ENCODE data around the gene MAPK13.
"Not testable (repeated sequence)": the region's sequence is repeated elsewhere in the genome, so short reads cannot be mapped to it uniquely, and the experiment has no call there.

MAPK13 gene

DNA sequence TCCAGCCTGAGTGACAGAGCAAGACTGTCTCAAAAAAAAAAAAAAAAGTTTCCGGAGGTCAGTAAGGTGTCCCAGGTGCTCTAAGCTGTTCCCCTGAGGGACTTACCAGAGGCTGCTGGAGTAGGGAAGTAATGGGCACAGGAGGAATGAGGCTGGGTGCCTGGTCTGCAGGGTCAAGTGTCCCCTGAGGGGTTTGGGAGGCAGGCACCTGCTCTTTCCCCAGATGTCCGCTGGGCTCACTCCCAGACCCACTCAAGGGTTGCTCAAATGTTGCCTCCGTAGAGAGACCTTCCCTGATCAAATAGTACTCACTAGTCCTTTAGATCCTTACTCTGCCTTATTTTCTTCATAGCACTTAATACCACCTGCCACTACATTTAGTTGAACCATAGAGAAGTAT lies 5.4 kb upstream of the MAPK13 start:
- in situ Hi-C loops (cut with MboI; ENCODE audit: low pct_unique_long_range_greater_than_20kb, low sequenced_read_pairs), result loop anchor here (10.0 kb wide), 2 partner anchors 70 to 240 kb away; partner anchors contain the start of gene BRPF3
- no peak for DNase-seq

DNA sequence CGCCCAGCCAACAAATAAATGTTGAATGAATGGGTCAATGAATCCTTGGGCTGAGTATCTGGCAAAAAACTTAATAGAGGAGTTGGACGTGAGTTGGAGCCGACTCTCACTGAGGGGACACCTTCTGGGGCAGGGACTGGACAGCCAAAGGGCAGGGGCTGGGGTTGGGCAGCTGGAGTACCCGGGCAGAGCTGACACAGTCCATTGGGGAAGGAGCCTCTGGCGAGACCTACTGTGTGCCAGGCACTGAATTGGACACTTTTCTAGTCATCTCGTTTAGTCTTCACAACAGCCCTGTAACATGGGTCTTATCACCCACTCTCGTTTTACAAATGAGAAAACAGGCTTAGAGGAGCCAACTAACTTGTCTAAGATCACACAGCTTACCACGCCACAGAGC lies 4.7 kb upstream of the MAPK13 start:
- in situ Hi-C loops (cut with MboI; ENCODE audit: low pct_unique_long_range_greater_than_20kb, low sequenced_read_pairs), result loop anchor here (10.0 kb wide), 2 partner anchors 69 to 239 kb away; partner anchors contain the start of gene BRPF3
- no peak for DNase-seq

DNA sequence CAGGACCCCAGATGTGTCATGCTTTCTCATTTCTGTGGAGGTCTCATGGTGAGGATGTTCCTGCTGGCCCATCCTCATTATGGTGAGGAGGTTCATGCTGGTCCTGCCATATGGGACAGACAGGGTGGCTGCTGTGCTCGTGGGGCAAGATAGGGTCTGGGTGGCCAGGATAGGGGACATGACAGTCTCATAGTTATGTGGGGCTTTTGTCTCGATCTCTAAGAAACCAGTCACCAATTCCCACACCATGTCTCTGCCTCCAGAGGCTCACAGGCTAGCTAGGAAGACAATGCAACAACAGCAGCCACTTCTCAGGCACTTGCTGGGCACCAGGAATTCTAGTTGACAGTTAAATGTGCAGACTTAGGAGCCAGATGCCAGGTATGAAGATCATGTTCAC lies 4.2 kb upstream of the MAPK13 start:
- DNase-seq, result no peak
- in situ Hi-C loops (cut with MboI; ENCODE audit: low pct_unique_long_range_greater_than_20kb, low sequenced_read_pairs), result loop anchor here (10.0 kb wide), 2 partner anchors 69 to 239 kb away; partner anchors contain the start of gene BRPF3

GRCh38 chr6:36126553-36127458 lies 3.5 kb upstream of the MAPK13 start:
- in situ Hi-C loops (cut with MboI; ENCODE audit: low pct_unique_long_range_greater_than_20kb, low sequenced_read_pairs), result loop anchor here (10.0 kb wide), 2 partner anchors 68 to 238 kb away; partner anchors contain the start of gene BRPF3
- DNase-seq, result no peak

- in situ Hi-C loops (cut with MboI; ENCODE audit: low pct_unique_long_range_greater_than_20kb, low sequenced_read_pairs), result loop anchor here (10.0 kb wide), 2 partner anchors 67 to 237 kb away; partner anchors contain the start of gene BRPF3
- DNase-seq, result no peak
Observed at GRCh38 chr6:36127462-36128016, 2.8 kb upstream of the MAPK13 start.

DNA sequence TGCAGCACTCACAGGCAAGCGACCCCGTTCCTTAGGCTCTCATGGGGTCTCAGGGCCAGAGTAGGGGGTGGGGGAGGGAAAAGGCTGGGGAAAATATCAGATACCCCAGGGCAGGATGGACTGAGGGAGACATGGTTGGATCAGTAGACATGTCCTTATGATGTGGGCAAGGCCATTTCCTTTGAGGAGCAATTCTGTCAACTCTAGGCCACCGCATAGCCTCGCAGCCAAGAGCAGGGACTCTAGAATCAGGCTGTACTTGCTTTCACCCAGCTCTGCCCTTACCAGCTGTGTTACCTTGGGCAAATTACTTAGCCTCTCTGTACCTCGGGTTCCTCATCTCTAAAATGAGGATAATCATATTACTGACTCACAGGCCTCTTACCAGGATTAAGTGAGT lies 2.2 kb upstream of the MAPK13 start:
- in situ Hi-C loops (cut with MboI; ENCODE audit: low pct_unique_long_range_greater_than_20kb, low sequenced_read_pairs), result loop anchor here (10.0 kb wide), 2 partner anchors 67 to 237 kb away; partner anchors contain the start of gene BRPF3
- no peak for DNase-seq

DNA sequence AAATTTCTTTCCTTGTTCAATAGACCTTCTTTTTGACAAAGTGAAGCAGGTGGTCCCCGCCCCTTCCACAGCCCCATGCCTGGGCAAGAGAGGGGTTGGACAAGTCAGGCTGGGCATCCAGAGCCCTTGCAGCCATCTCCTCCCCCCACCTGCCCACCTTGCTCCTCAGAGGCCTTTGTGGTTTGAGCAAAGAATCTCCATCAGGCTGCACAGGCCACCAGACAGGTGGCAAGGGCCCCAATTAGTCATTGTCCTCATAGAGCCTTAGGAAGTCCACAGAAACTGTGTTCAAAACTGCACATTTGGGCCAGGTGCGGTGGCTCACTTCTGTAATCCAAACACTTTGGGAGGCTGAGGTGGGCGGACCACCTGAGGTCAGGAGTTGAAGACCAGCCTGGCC lies 1.5 kb upstream of the MAPK13 start:
- in situ Hi-C loops (cut with MboI; ENCODE audit: low pct_unique_long_range_greater_than_20kb, low sequenced_read_pairs), result loop anchor here (10.0 kb wide), 2 partner anchors 66 to 236 kb away; partner anchors contain the start of gene BRPF3
- DNase-seq, result no peak

DNA sequence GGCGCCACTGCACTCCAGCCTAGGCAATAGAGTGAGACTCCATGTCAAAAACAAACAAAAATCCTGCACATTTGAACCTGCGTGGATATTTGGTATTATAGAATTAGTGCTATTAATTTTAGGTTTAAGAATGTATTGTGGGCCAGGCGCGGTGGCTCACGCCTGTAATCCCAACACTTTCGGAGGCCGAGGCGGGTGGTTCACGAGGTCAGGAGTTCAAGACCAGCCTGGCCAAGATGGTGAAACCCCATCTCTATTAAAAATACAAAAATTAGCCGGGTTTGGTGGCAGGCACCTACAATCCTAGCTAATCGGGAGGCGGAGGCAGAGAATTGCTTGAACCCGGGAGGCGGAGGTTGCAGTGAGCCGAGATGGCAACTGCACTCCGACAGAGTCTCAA lies 979 bp upstream of the MAPK13 start:
- DNase-seq, result not testable (repeated sequence)
- in situ Hi-C loops (cut with MboI; ENCODE audit: low pct_unique_long_range_greater_than_20kb, low sequenced_read_pairs), result loop anchor here (10.0 kb wide), 2 partner anchors 65 to 235 kb away; partner anchors contain the start of gene BRPF3

- in situ Hi-C loops (cut with MboI; ENCODE audit: low pct_unique_long_range_greater_than_20kb, low sequenced_read_pairs), result no loop called here
- no peak for DNase-seq
Observed at GRCh38 chr6:36130667-36131510, 576 bp downstream of the MAPK13 start.

DNA sequence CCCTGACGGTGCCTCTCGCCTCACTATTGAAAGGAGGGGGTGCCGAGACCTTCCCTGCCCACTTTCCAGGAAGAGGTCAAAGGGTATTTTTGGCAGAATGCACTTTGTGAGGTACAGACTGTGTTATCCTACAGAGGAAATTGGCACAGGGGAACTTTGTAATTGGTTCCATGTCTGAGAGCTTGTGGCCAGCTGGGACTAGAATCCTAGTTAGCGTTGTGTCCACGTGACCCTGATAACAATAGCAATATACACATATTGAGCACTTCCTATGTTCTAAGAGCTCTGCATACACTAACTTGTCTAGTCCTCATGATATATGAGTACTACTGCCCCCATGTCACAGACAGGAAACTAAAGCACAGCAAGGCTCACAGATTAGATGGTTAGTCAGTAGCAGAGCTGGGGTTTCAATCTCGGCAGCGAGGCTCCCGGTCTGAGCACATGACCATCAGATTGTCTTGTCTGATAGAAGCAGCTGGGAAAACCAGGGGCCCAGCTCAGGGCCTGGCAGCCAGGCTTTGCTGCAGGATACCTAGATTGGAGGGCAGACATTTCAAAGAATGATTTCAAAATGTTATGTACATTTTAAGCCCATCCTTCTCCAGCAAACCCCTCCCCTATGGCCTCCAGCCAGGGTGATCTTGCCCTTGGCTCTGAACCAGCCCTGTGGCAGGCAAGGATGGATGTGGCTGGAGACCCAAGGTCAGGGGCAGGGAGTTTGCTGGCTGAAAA lies 1.4 kb downstream of the MAPK13 start:
- in situ Hi-C loops (cut with MboI; ENCODE audit: low pct_unique_long_range_greater_than_20kb, low sequenced_read_pairs), result no loop called here
- DNase-seq, result peak; percentile 30

GRCh38 chr6:36132246-36132895 lies 2.1 kb downstream of the MAPK13 start:
- no peak for DNase-seq
- in situ Hi-C loops (cut with MboI; ENCODE audit: low pct_unique_long_range_greater_than_20kb, low sequenced_read_pairs), result no loop called here

- DNase-seq, result no peak
- in situ Hi-C loops (cut with MboI; ENCODE audit: low pct_unique_long_range_greater_than_20kb, low sequenced_read_pairs), result no loop called here
Observed at GRCh38 chr6:36133148-36133547, 2.8 kb downstream of the MAPK13 start.

DNA sequence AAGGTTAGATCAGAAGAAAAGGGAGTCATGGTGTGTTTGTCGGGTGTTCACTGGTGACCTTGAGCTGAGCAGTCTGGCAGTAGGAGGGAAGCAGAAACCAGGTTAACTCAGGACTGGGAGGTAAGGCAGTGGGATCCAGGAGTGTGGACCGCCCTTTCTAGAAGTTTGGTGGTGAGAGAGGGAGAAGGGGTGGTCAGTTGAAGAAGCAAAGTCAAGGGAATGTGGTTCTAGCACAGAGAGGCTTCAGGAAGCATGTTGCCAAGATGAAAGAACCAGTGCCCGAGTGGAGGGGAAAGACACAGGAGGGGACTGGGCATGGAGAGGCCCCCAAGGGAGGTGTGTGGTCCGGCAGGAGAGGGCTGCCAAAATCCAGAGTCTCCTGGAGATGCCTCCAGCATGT lies 3.6 kb downstream of the MAPK13 start:
- in situ Hi-C loops (cut with MboI; ENCODE audit: low pct_unique_long_range_greater_than_20kb, low sequenced_read_pairs), result no loop called here
- no peak for DNase-seq

- in situ Hi-C loops (cut with MboI; ENCODE audit: low pct_unique_long_range_greater_than_20kb, low sequenced_read_pairs), result no loop called here
- no peak for DNase-seq
Observed at GRCh38 chr6:36135053-36135731, 4.9 kb downstream of the MAPK13 start.

- in situ Hi-C loops (cut with MboI; ENCODE audit: low pct_unique_long_range_greater_than_20kb, low sequenced_read_pairs), result no loop called here
- DNase-seq, result no peak
Observed at GRCh38 chr6:36136034-36136433, 5.7 kb downstream of the MAPK13 start.

GRCh38 chr6:36136551-36136950 lies 6.2 kb downstream of the MAPK13 start:
- in situ Hi-C loops (cut with MboI; ENCODE audit: low pct_unique_long_range_greater_than_20kb, low sequenced_read_pairs), result no loop called here
- no peak for DNase-seq

DNA sequence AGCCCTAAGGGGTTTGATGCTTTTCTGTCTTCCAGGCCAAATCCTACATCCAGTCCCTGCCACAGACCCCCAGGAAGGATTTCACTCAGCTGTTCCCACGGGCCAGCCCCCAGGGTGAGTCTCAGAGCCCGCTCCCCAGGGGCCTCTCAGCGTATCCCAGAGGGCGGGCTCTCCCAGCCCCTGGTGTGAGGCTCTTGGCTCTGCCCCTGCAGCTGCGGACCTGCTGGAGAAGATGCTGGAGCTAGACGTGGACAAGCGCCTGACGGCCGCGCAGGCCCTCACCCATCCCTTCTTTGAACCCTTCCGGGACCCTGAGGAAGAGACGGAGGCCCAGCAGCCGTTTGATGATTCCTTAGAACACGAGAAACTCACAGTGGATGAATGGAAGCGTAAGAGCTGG lies 8.4 kb downstream of the MAPK13 start:
- DNase-seq, result no peak
- in situ Hi-C loops (cut with MboI; ENCODE audit: low pct_unique_long_range_greater_than_20kb, low sequenced_read_pairs), result no loop called here

- DNase-seq, result peak; percentile 39
- in situ Hi-C loops (cut with MboI; ENCODE audit: low pct_unique_long_range_greater_than_20kb, low sequenced_read_pairs), result no loop called here
Observed at GRCh38 chr6:36139431-36139830, 9.1 kb downstream of the MAPK13 start.

Data from KBM-7 (cell line).